Tracheal epithelial cell (primary cell): ENCODE measurements around the gene RMDN2. TPM values are rescaled to one million over a fixed set of nuclear protein-coding genes. Genes with fewer than 3 reads are reported as not detected.

Experiments used
- total RNA-seq: library from RNA; depleted of rRNA; stranded (reverse); fragments of >200 nt; gene quantifications from 2 replicates; pipeline ENCODE4 v1.2.1, GENCODE V29; 2014

Gene RMDN2
- 3.1 and 4.9 TPM in 2 replicates for total RNA-seq

GRCh38 chr2:37925063-37925897, at the start of gene RMDN2:
TSS of gene RMDN2 (plus strand) at chr2:37925287. CDS start at chr2:37929278, 3,991 bp downstream.

Other genes starting within 250 kb of the RMDN2 start
- gene CYP1B1, start 150.9 kb downstream of the RMDN2 start, total RNA-seq, result 19.5 and 46.3 TPM in 2 replicates